ENCODE results near the gene TBPL2. TPM values are rescaled to one million over a fixed set of nuclear protein-coding genes. Genes with fewer than 3 reads are reported as not detected.
"Not testable (repeated sequence)": the region's sequence is repeated elsewhere in the genome, so short reads cannot be mapped to it uniquely, and the experiment has no call there.

The TBPL2 gene
- total RNA-seq, 2 experiments from 2014 or later: not detected

GRCh38 chr14:55383541-55384140 lies 56.8 kb downstream of the TBPL2 start:
- Mint-ChIP-seq H3K27me3 (no peaks in the 10 kb centered on the region), H3K27ac (no peak overlapping the region), H3K4me1 (peaks cover 19% of the 10 kb centered on the region), H3K36me3 (peaks cover 22% of the 10 kb centered on the region), H3K4me3 (no peak overlapping the region), H3K9me3 (ENCODE audit: low read depth) (no peaks in the 10 kb centered on the region)
- no peak for DNase-seq
- CTCF ChIA-PET: no interaction called here
- no peak for ATAC-seq

DNA sequence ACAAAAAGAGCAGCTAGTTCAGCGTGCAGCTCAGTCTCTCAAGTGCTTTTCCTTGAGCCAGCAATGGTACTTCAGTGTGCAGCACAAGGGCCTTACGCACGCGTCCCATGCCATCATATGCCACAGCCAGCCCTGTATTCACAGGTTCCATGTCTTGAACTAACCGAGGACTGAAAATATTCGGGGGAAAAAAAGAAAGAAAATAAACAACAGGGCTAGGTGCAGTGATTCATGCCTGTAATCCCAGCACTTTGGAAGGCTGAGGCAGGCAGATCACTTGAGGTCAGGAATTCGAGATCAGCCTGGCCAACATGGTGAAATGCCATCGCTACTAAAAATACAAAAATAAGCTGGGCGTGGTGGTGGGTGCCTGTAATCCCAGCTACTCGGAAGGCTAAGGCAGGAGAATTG lies 57.4 kb downstream of the TBPL2 start:
- H3K4me1 Mint-ChIP-seq: peaks cover 18% of the 10 kb centered on the region
- DNase-seq; H3K27me3 Mint-ChIP-seq; H3K4me3 Mint-ChIP-seq; H3K27ac Mint-ChIP-seq; ATAC-seq; H3K9me3 Mint-ChIP-seq (ENCODE audit: low read depth): not testable (repeated sequence)
- CTCF ChIA-PET: interaction anchor here (0.6 kb wide), 1 partner anchor 211 kb away, joined by 5 read pairs; no protein-coding TSS in a partner anchor
- peaks cover 22% of the 10 kb centered on the region for H3K36me3 Mint-ChIP-seq

DNA sequence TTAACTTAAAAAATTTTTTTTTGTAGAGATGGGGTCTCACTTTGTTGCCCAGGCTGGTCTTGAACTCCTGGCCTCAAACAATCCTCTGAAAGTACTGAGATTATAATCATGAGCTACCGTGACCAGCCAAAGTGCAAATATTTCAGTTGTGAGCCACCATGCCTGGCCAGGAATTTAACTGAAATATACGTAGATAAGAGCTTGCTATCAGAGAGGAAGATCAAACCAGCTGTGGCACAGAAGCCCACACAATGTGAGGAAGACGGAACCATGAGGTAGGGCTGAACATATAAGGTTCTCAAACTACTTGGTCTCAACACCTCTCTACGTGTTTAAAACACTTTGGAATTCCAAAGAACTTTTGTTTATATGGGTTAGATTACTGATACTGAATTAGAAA lies 57.9 kb downstream of the TBPL2 start:
- no peak overlapping the region for H3K4me3 Mint-ChIP-seq

GRCh38 chr14:55381561-55381960 lies 58.9 kb downstream of the TBPL2 start:
- Mint-ChIP-seq H3K4me1 (peaks cover 11% of the 10 kb centered on the region), H3K36me3 (peaks cover 20% of the 10 kb centered on the region), H3K4me3 (no peak overlapping the region), H3K27me3 (no peaks in the 10 kb centered on the region), H3K9me3 (ENCODE audit: low read depth) (no peaks in the 10 kb centered on the region), H3K27ac (no peak overlapping the region)
- CTCF ChIA-PET: no interaction called here
- ATAC-seq (no peak), DNase-seq (no peak)

More for the DNA sequence above, 57.9 kb downstream of the TBPL2 start:
- CTCF ChIA-PET: interaction anchor here (0.6 kb wide), 1 partner anchor 212 kb away, joined by 5 read pairs; no protein-coding TSS in a partner anchor
- H3K27me3 Mint-ChIP-seq: no peaks in the 10 kb centered on the region
- H3K27ac Mint-ChIP-seq: no peak overlapping the region
- ATAC-seq (no peak), DNase-seq (no peak)
- peaks cover 16% of the 10 kb centered on the region for H3K4me1 Mint-ChIP-seq
- peaks cover 20% of the 10 kb centered on the region for H3K36me3 Mint-ChIP-seq
- no peaks in the 10 kb centered on the region for H3K9me3 Mint-ChIP-seq (ENCODE audit: low read depth)

DNA sequence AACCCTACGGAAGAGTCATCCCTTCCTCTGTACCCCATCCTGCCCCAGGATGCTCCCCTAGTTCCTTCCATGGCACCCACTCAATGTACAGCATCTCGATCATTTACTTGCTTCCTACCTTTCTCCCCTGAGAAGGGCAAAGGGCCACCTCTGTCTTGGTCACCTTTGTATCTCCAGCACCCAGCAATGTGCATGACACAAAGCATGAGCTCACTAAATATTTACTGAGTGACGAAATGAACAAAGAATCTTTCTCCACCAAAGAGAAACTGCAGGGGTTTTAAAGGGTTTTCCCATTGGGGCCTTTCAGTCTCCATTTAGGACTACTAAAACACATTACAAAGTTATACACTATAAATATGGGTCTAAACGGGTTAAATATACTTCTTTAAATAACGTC lies 59.4 kb downstream of the TBPL2 start:
- CTCF ChIA-PET: no interaction called here
- H3K27me3 Mint-ChIP-seq: no peaks in the 10 kb centered on the region
- DNase-seq: no peak
- no peak overlapping the region for H3K4me3 Mint-ChIP-seq
- peaks cover 6% of the 10 kb centered on the region for H3K4me1 Mint-ChIP-seq
- no peaks in the 10 kb centered on the region for H3K9me3 Mint-ChIP-seq (ENCODE audit: low read depth)
- no peak overlapping the region for H3K27ac Mint-ChIP-seq
- peaks cover 24% of the 10 kb centered on the region for H3K36me3 Mint-ChIP-seq
- ATAC-seq: no peak

GRCh38 chr14:55377236-55377635 lies 63.2 kb downstream of the TBPL2 start:
- Mint-ChIP-seq H3K9me3 (ENCODE audit: low read depth) (no peaks in the 10 kb centered on the region), H3K4me1 (peaks cover 18% of the 10 kb centered on the region)

GRCh38 chr14:55374771-55375170 lies 65.6 kb downstream of the TBPL2 start:
- H3K27ac Mint-ChIP-seq: no peak overlapping the region
- no peak overlapping the region for H3K4me3 Mint-ChIP-seq
- ATAC-seq (no peak), DNase-seq (no peak)
- no peaks in the 10 kb centered on the region for H3K27me3 Mint-ChIP-seq
- CTCF ChIA-PET: interaction anchor here (0.8 to 1.6 kb wide), 4 partner anchors 11 to 38 kb away, joined by 3 to 4 read pairs (median 4); no protein-coding TSS in a partner anchor
- H3K36me3 Mint-ChIP-seq: peaks cover 25% of the 10 kb centered on the region
- H3K4me1 Mint-ChIP-seq: peaks cover 18% of the 10 kb centered on the region
- H3K9me3 Mint-ChIP-seq (ENCODE audit: low read depth): no peaks in the 10 kb centered on the region

More at GRCh38 chr14:55377236-55377635, 63.2 kb downstream of the TBPL2 start:
- Mint-ChIP-seq H3K36me3 (peaks cover 25% of the 10 kb centered on the region), H3K27me3 (no peaks in the 10 kb centered on the region), H3K4me3 (no peak overlapping the region), H3K27ac (no peak overlapping the region)
- CTCF ChIA-PET: interaction anchor here (1.2 kb wide), 1 partner anchor 22 kb away, joined by 4 read pairs; no protein-coding TSS in a partner anchor
- no peak for ATAC-seq
- DNase-seq: no peak

GRCh38 chr14:55373784-55374705 lies 66.4 kb downstream of the TBPL2 start:
- peak overlapping the region; percentile 80 for H3K27ac Mint-ChIP-seq
- H3K9me3 Mint-ChIP-seq (ENCODE audit: low read depth): no peaks in the 10 kb centered on the region
- H3K36me3 Mint-ChIP-seq: peaks cover 25% of the 10 kb centered on the region
- CTCF ChIA-PET: interaction anchor here (0.8 to 1.9 kb wide), 6 partner anchors 12 to 103 kb away, joined by 3 to 10 read pairs (median 4); partner anchors contain the start of gene FBXO34
- ATAC-seq (peak; percentile 81), DNase-seq (peak; percentile 46)
- H3K4me1 Mint-ChIP-seq: peaks cover 18% of the 10 kb centered on the region
- peak overlapping the region; percentile 19 for H3K4me3 Mint-ChIP-seq
- no peaks in the 10 kb centered on the region for H3K27me3 Mint-ChIP-seq

GRCh38 chr14:55372825-55373224 lies 67.6 kb downstream of the TBPL2 start:
- H3K36me3 Mint-ChIP-seq: peaks cover 25% of the 10 kb centered on the region
- H3K9me3 Mint-ChIP-seq (ENCODE audit: low read depth): no peaks in the 10 kb centered on the region
- peaks cover 18% of the 10 kb centered on the region for H3K4me1 Mint-ChIP-seq
- H3K27me3 Mint-ChIP-seq: no peaks in the 10 kb centered on the region
- no peak for DNase-seq
- no peak for ATAC-seq
- H3K27ac Mint-ChIP-seq: no peak overlapping the region
- no peak overlapping the region for H3K4me3 Mint-ChIP-seq
- CTCF ChIA-PET: interaction anchor here (0.9 to 2.3 kb wide), 5 partner anchors 14 to 102 kb away, joined by 3 to 10 read pairs (median 5); partner anchors contain the start of gene FBXO34

DNA sequence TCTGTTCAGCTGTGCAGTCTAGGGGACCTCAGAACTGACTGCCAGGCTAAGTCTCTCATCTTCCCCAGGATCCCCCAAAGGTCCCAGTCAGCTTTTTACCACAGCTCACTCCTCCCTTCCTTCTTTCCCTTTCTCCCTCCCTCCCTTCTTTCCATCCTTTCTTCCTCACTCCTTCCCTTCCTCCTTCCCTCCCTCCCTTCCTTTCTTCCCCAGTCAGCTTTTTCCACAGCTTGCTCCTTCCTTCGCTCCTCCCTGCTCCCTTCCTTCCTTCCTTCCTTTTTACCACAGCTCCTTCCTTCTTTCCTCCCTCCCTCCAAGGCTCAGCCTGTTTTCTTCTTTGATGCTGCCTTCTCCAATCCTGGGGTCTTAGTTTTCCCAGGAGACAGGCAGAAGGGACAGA lies 68.0 kb downstream of the TBPL2 start:
- peaks cover 27% of the 10 kb centered on the region for H3K36me3 Mint-ChIP-seq
- H3K4me3 Mint-ChIP-seq: no peak overlapping the region
- H3K9me3 Mint-ChIP-seq (ENCODE audit: low read depth): no peaks in the 10 kb centered on the region
- H3K27ac Mint-ChIP-seq: no peak overlapping the region
- no peaks in the 10 kb centered on the region for H3K27me3 Mint-ChIP-seq
- peaks cover 18% of the 10 kb centered on the region for H3K4me1 Mint-ChIP-seq
- ATAC-seq: no peak
- no peak for DNase-seq
- CTCF ChIA-PET: interaction anchor here (0.9 to 2.3 kb wide), 6 partner anchors 11 to 102 kb away, joined by 3 to 10 read pairs (median 4); partner anchors contain the start of gene FBXO34

- Mint-ChIP-seq H3K4me3 (no peak overlapping the region), H3K4me1 (peaks cover 18% of the 10 kb centered on the region), H3K27ac (no peak overlapping the region), H3K9me3 (ENCODE audit: low read depth) (no peaks in the 10 kb centered on the region), H3K27me3 (no peaks in the 10 kb centered on the region), H3K36me3 (peaks cover 17% of the 10 kb centered on the region)
- DNase-seq: no peak
- ATAC-seq: no peak
- CTCF ChIA-PET: interaction anchor here (1.0 to 2.3 kb wide), 2 partner anchors 14 to 57 kb away, joined by 5 read pairs; no protein-coding TSS in a partner anchor
Measured at GRCh38 chr14:55370883-55371455, 69.4 kb downstream of the TBPL2 start.

DNA sequence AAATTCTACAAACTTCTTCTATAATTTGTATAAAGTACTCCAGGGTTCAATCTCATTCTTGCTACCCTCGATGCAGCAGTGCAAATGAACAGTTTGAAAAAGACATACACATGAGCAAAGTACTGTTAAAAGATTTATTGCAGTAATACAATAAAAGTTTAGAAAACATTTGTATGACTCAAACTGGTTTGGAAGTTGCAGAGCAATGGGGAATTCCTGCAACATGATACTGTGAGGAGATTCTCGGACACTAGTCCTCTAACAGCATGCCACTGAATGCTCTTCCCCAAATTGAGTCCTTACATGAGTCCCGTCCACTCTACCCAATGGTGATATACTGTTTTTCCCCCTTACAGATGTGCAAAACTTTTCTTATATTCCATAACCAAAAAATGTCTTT lies 74.1 kb downstream of the TBPL2 start:
- Mint-ChIP-seq H3K4me3 (no peak overlapping the region), H3K27ac (no peak overlapping the region), H3K4me1 (no peaks in the 10 kb centered on the region), H3K27me3 (no peaks in the 10 kb centered on the region), H3K9me3 (ENCODE audit: low read depth) (no peaks in the 10 kb centered on the region), H3K36me3 (peaks cover 11% of the 10 kb centered on the region)
- DNase-seq (no peak), ATAC-seq (no peak)
- CTCF ChIA-PET: no interaction called here
